NCI-H1417 (cell line): ENCODE measurements around the gene CCR9.
A peak's percentile ranks its signal among the peaks of the same experiment; 100 is the strongest.

Experiments used
- DNase-seq, 3 experiments: peaks; one replicate each; lab custom pipeline; 2025; lab: John Stamatoyannopoulos, UW

CCR9 gene

GRCh38 chr3:45907769-45908705 is 21.7 kb downstream of the CCR9 start:
- DNase-seq = no peak

- no peak for DNase-seq
These were observed 22.4 kb downstream of the CCR9 start for GRCh38 chr3:45908761-45909160.

- DNase-seq = no peak
These were observed 23.2 kb downstream of the CCR9 start for GRCh38 chr3:45909542-45909941.

- no peak for DNase-seq
These were observed 24.5 kb downstream of the CCR9 start for GRCh38 chr3:45910892-45911291.

- no peak for DNase-seq
These were observed 25.3 kb downstream of the CCR9 start for GRCh38 chr3:45911511-45912226.

- no peak for DNase-seq
These were observed 26.1 kb downstream of the CCR9 start for GRCh38 chr3:45912435-45912834.

- no peak for DNase-seq
These were observed 28.2 kb downstream of the CCR9 start for GRCh38 chr3:45914362-45915058.

- no peak for DNase-seq
These were observed 28.7 kb downstream of the CCR9 start for GRCh38 chr3:45915059-45915439.

- DNase-seq = peak in 1 of 3 experiments; percentile 8
These were observed 29.3 kb downstream of the CCR9 start for GRCh38 chr3:45915518-45916231.

GRCh38 chr3:45917146-45917898 is 31.0 kb downstream of the CCR9 start:
- DNase-seq = peak in 2 of 3 experiments; percentile 65 to 84

- DNase-seq = no peak
These were observed 35.1 kb downstream of the CCR9 start for GRCh38 chr3:45921158-45922038.

- DNase-seq = no peak
These were observed 35.6 kb downstream of the CCR9 start for GRCh38 chr3:45922039-45922326.

GRCh38 chr3:45922950-45923590 is 36.7 kb downstream of the CCR9 start:
- no peak for DNase-seq

- no peak for DNase-seq
These were observed 37.4 kb downstream of the CCR9 start for GRCh38 chr3:45923755-45924154.

- no peak for DNase-seq
These were observed 41.5 kb downstream of the CCR9 start for GRCh38 chr3:45927881-45928280.

- peak; percentile 8 to 56 (median 34) for DNase-seq
These were observed 42.8 kb downstream of the CCR9 start for GRCh38 chr3:45929042-45929679.

GRCh38 chr3:45931496-45931895 is 45.2 kb downstream of the CCR9 start:
- no peak for DNase-seq

GRCh38 chr3:45932112-45932511 is 45.8 kb downstream of the CCR9 start:
- DNase-seq = no peak

- no peak for DNase-seq
These were observed 47.2 kb downstream of the CCR9 start for GRCh38 chr3:45933591-45933990.
